Hepatocyte (in vitro differentiated cells): ENCODE measurements around the gene SDC3. TPM values are rescaled to one million over a fixed set of nuclear protein-coding genes. Genes with fewer than 3 reads are reported as not detected.
"Not testable (repeated sequence)": the region's sequence is repeated elsewhere in the genome, so short reads cannot be mapped to it uniquely, and the experiment has no call there.

Source experiments
- DNase-seq: peaks from one replicate; pipeline ENCODE4 v3.0.0-alpha.2; 2016; ENCODE audit warnings: low spot score
- H2AFZ ChIP-seq: fragments of 200-600 bp; sonication (generic); 2 replicates; pipeline ENCODE4 v1.6.0; 2016; ENCODE audit warnings: antibody characterized with exemption, mild to moderate bottlenecking
- H3K27ac ChIP-seq: fragments of 200-600 bp; sonication (generic); 2 replicates; pipeline ENCODE4 v1.5.1; 2016; ENCODE audit warnings: mild to moderate bottlenecking
- H3K27me3 ChIP-seq: fragments of 200-600 bp; sonication (generic); 2 replicates; pipeline ENCODE4 v1.6.1; 2016
- H3K36me3 ChIP-seq: fragments of 200-600 bp; sonication (generic); replicated peaks from 2 replicates; pipeline ENCODE4 v1.5.1; 2016; ENCODE audit warnings: low read depth; ENCODE audit not compliant: insufficient read depth
- H3K4me1 ChIP-seq: fragments of 200-600 bp; sonication (generic); 2 replicates; pipeline ENCODE4 v1.5.1; 2016; ENCODE audit warnings: mild to moderate bottlenecking, moderate library complexity; ENCODE audit not compliant: insufficient read depth
- H3K4me2 ChIP-seq: fragments of 200-600 bp; sonication (generic); 2 replicates; pipeline ENCODE4 v1.6.0; 2016
- H3K4me3 ChIP-seq: fragments of 200-600 bp; sonication (generic); 2 replicates; pipeline ENCODE4 v1.5.1; 2016; ENCODE audit warnings: mild to moderate bottlenecking
- H3K79me2 ChIP-seq: fragments of 200-600 bp; sonication (generic); 2 replicates; pipeline ENCODE4 v1.6.0; 2017; ENCODE audit warnings: mild to moderate bottlenecking
- H3K9me2 ChIP-seq: fragments of 200-600 bp; sonication (generic); replicated peaks from 2 replicates; pipeline ENCODE4 v1.6.0; 2017; ENCODE audit warnings: mild to moderate bottlenecking; ENCODE audit not compliant: insufficient read depth
- H3K9me3 ChIP-seq: fragments of 200-600 bp; sonication (generic); 2 replicates; pipeline ENCODE4 v1.5.1; 2016; ENCODE audit warnings: low read depth, mild to moderate bottlenecking
- H4K20me1 ChIP-seq: fragments of 200-600 bp; sonication (generic); 2 replicates; pipeline ENCODE4 v1.6.0; 2016; ENCODE audit warnings: mild to moderate bottlenecking; ENCODE audit not compliant: insufficient read depth, poor library complexity, severe bottlenecking
- EZH2 ChIP-seq: fragments of 200-600 bp; sonication (generic); IDR thresholded peaks from 2 replicates; pipeline ENCODE4 v1.6.1; 2016; ENCODE audit warnings: antibody characterized with exemption, mild to moderate bottlenecking, borderline replicate concordance
- EZH2phosphoT487 ChIP-seq: fragments of 200-600 bp; sonication (generic); IDR thresholded peaks from one replicate; pipeline ENCODE4 v1.6.1; 2018; ENCODE audit warnings: antibody characterized with exemption, mild to moderate bottlenecking, low read depth, moderate library complexity; ENCODE audit not compliant: unreplicated experiment, severe bottlenecking
- WGBS: methylation state at CpG from one replicate; pipeline ENCODE4 v1.1.6; 2016; ENCODE audit warnings: low lambda C conversion rate; ENCODE audit errors: missing lambda C conversion rate; 5-methylcytosine and 5-hydroxymethylcytosine counted together
- polyA plus RNA-seq: library from polyadenylated mRNA; unstranded; fragments of >200 nt; fragmentation: Nextera tagmentation; extraction: Ambion mirVana; gene quantifications from 2 replicates; pipeline ENCODE4 v1.2.1, GENCODE V29; 2016
- total RNA-seq: library from RNA; depleted of rRNA; stranded (reverse); fragments of >200 nt; gene quantifications from 2 replicates; pipeline ENCODE4 v1.2.3, GENCODE V29; 2014
- TF ChIP-seq, protein P1 (sequence below): fragments of 200-600 bp; sonication (generic); IDR thresholded peaks from 2 replicates; pipeline ENCODE4 v1.5.1; 2016; ENCODE audit warnings: antibody characterized with exemption, mild to moderate bottlenecking; ENCODE audit not compliant: poor library complexity

Gene SDC3
- total and polyA plus RNA-seq, 2 experiments from 2014 or later = 33.5 to 60.0 TPM

DNA sequence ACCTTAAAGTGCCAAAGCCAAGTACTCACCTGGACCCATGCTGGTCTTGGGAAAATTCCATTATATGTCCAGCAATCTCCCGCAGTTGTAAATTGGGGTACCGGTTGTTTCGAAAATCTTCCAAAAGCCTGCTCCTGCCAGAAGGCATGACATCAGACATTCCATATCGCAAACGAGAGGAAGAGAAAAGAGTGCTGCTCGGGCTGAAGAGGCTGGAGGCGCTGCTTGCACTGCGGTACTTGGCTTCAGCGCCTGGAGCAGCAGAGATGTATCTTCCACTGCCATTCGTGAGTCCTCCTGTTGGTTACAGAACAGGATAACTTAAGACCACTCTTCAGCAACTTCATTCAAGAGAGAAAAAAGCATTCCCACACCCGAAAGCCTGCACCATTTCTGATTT is 45.1 kb upstream of the SDC3 start:
- H3K4me1 ChIP-seq = no peaks in the 10 kb centered on the region
- no peak overlapping the region for H2AFZ ChIP-seq
- TF ChIP-seq, protein P1, sequence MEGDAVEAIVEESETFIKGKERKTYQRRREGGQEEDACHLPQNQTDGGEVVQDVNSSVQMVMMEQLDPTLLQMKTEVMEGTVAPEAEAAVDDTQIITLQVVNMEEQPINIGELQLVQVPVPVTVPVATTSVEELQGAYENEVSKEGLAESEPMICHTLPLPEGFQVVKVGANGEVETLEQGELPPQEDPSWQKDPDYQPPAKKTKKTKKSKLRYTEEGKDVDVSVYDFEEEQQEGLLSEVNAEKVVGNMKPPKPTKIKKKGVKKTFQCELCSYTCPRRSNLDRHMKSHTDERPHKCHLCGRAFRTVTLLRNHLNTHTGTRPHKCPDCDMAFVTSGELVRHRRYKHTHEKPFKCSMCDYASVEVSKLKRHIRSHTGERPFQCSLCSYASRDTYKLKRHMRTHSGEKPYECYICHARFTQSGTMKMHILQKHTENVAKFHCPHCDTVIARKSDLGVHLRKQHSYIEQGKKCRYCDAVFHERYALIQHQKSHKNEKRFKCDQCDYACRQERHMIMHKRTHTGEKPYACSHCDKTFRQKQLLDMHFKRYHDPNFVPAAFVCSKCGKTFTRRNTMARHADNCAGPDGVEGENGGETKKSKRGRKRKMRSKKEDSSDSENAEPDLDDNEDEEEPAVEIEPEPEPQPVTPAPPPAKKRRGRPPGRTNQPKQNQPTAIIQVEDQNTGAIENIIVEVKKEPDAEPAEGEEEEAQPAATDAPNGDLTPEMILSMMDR = no peak
- TF ChIP-seq EZH2phosphoT487 = no peak
- no peak for TF ChIP-seq EZH2
- H3K4me3 ChIP-seq = no peak overlapping the region
- H3K9me3 ChIP-seq = no peaks in the 10 kb centered on the region
- H3K36me3 ChIP-seq = peaks cover 6% of the 10 kb centered on the region
- H3K4me2 ChIP-seq = no peak overlapping the region
- H3K79me2 ChIP-seq = peaks cover 87% of the 10 kb centered on the region
- DNase-seq = no peak
- H4K20me1 ChIP-seq = peaks cover 57% of the 10 kb centered on the region
- H3K27me3 ChIP-seq = no peaks in the 10 kb centered on the region
- no peaks in the 10 kb centered on the region for H3K9me2 ChIP-seq
- no peak overlapping the region for H3K27ac ChIP-seq
- 94% methylated on average over 11 of the region's 11 CpGs for WGBS

DNA sequence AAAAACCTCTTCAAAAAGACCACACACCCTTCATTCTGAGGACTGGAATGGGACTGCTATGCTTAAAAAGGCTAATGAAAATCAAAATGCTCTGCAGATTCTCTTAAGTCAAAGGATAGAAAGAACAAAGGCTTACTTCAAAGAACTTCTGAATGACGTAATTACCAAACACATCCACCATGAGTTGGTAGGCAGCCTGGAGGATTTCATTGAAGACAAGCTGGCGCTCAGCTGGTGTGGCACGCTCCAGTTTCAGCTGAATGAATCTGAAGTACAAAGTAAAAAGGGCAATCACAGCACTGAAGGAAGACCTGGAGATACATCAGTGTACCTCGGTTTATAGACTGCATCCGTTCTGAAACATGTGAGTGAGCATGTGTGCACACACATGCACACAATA is 43.5 kb upstream of the SDC3 start:
- WGBS = 52% methylated on average over 5 of the region's 5 CpGs
- Histone ChIP-seq H3K9me3 (no peaks in the 10 kb centered on the region), H3K36me3 (peaks cover 6% of the 10 kb centered on the region), H3K79me2 (peaks cover 87% of the 10 kb centered on the region), H3K4me2 (no peak overlapping the region), H3K27me3 (no peaks in the 10 kb centered on the region), H3K4me3 (no peak overlapping the region), H4K20me1 (peaks cover 43% of the 10 kb centered on the region), H3K9me2 (no peaks in the 10 kb centered on the region), H2AFZ (no peak overlapping the region), H3K4me1 (no peaks in the 10 kb centered on the region), H3K27ac (no peak overlapping the region)
- TF ChIP-seq, protein P1 = no peak
- TF ChIP-seq EZH2 = no peak
- TF ChIP-seq EZH2phosphoT487 = no peak
- no peak for DNase-seq

DNA sequence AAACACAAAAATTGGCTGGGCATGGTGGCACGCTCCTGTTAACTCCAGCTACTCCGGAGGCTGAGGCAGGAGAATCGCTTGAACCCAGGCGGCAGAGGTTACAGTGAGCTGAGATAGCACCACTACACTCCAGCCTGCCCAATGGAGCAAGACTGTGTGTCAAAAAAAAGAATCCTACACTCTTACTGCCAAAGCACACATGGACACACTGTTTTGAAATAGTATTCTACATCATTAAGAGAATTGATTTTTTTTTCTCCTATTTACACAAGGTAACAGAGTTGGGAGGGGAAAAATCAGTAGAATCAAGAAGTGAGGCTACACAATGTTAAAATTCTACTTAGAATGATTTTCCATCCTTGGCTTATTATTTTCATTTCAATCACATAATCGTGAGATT is 42.1 kb upstream of the SDC3 start:
- Histone ChIP-seq H3K9me3 (no peaks in the 10 kb centered on the region), H3K79me2 (peaks cover 87% of the 10 kb centered on the region), H3K36me3 (peaks cover 6% of the 10 kb centered on the region), H3K4me2 (no peak overlapping the region), H3K4me3 (no peak overlapping the region), H3K27ac (no peak overlapping the region), H3K4me1 (no peaks in the 10 kb centered on the region), H2AFZ (no peak overlapping the region), H3K27me3 (no peaks in the 10 kb centered on the region), H3K9me2 (no peaks in the 10 kb centered on the region), H4K20me1 (peaks cover 40% of the 10 kb centered on the region)
- WGBS = 98% methylated on average over 5 of the region's 5 CpGs
- TF ChIP-seq EZH2phosphoT487 = no peak
- TF ChIP-seq, protein P1 = no peak
- no peak for TF ChIP-seq EZH2
- DNase-seq = no peak

DNA sequence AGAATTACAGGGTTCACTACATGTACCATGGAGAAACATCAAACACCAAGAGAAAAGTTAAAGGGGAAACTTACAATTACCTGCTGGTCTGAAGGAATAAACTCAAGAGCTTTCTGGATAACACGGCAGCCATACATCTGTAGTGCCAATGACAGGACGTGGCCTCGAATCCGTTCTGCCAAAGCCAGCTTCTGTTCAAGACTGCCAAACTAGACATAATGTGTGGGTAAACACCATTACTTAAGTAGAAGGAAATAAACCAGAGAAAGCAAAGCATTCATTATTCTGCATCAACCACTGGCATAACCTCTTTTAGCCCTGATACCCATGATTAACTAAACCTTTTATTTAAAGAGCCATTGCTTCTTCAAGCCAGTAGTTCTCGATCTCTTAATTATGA is 41.5 kb upstream of the SDC3 start:
- H3K9me3 ChIP-seq = no peaks in the 10 kb centered on the region
- H3K27me3 ChIP-seq = no peaks in the 10 kb centered on the region
- DNase-seq = no peak
- TF ChIP-seq, protein P1 = no peak
- TF ChIP-seq EZH2phosphoT487 = no peak
- no peak for TF ChIP-seq EZH2
- H3K4me1 ChIP-seq = no peaks in the 10 kb centered on the region
- H3K27ac ChIP-seq = no peak overlapping the region
- no peak overlapping the region for H3K4me2 ChIP-seq
- no peaks in the 10 kb centered on the region for H3K9me2 ChIP-seq
- peaks cover 44% of the 10 kb centered on the region for H4K20me1 ChIP-seq
- WGBS = 96% methylated on average over 5 of the region's 5 CpGs
- H3K36me3 ChIP-seq = peaks cover 6% of the 10 kb centered on the region
- no peak overlapping the region for H2AFZ ChIP-seq
- peaks cover 87% of the 10 kb centered on the region for H3K79me2 ChIP-seq
- H3K4me3 ChIP-seq = no peak overlapping the region

DNA sequence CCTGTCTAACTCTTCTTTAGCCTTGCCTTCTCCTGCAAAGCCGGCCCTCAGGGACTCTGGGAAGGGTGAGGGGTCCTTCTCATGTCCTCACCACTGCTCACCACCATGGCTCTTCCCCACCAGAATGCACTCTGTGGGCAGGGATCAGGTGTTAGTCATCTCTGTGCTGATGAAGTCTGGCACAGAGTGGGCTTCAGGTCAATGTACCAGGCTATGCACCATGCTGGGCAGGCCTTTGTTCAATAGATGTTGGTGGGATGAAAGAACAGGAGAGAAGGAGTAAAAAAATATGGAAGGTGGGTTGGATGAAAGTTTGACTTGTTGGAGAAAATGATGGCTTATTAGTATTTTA is 40.9 kb upstream of the SDC3 start:
- not testable (repeated sequence) for H3K36me3 ChIP-seq

More for the DNA sequence above, 40.9 kb upstream of the SDC3 start:
- H3K9me3 ChIP-seq, H3K9me2 ChIP-seq, H3K4me2 ChIP-seq, H3K27me3 ChIP-seq, H2AFZ ChIP-seq, DNase-seq, H3K27ac ChIP-seq, H3K4me1 ChIP-seq, H3K4me3 ChIP-seq: not testable (repeated sequence)
- peaks cover 41% of the 10 kb centered on the region for H4K20me1 ChIP-seq
- H3K79me2 ChIP-seq = peaks cover 87% of the 10 kb centered on the region
- WGBS = 92% methylated on average over 1 of the region's 1 CpG
